HG02973 (cell line): Measurements from ENCODE around the gene GPR158.

Source experiments
- ATAC-seq: cut with Tn5 transposase; IDR thresholded peaks from one replicate; pipeline ENCODE4 v1.9.1; 2021; ENCODE audit warnings: moderate library complexity; ENCODE audit not compliant: unreplicated experiment

GPR158 gene

GRCh38 chr10:25564351-25564750, 389.6 kb downstream of the GPR158 start:
- no peak for ATAC-seq

GRCh38 chr10:25565570-25565969, 390.8 kb downstream of the GPR158 start:
- no peak for ATAC-seq

GRCh38 chr10:25573316-25573715, 398.5 kb downstream of the GPR158 start:
- ATAC-seq = no peak

GRCh38 chr10:25575343-25575742, 400.5 kb downstream of the GPR158 start:
- no peak for ATAC-seq

GRCh38 chr10:25578061-25578460, 403.3 kb downstream of the GPR158 start:
- no peak for ATAC-seq

GRCh38 chr10:25582961-25583360, 408.2 kb downstream of the GPR158 start:
- ATAC-seq = no peak

- ATAC-seq = no peak
These were observed 425.9 kb downstream of the GPR158 start for GRCh38 chr10:25600651-25601050.

GRCh38 chr10:25604591-25604990, 429.8 kb downstream of the GPR158 start:
- ATAC-seq = no peak

GRCh38 chr10:25614652-25615051, 439.9 kb downstream of the GPR158 start:
- no peak for ATAC-seq

GRCh38 chr10:25615926-25616325, 441.1 kb downstream of the GPR158 start:
- no peak for ATAC-seq

GRCh38 chr10:25616903-25617592, 442.2 kb downstream of the GPR158 start:
- no peak for ATAC-seq

GRCh38 chr10:25627606-25628005, 452.8 kb downstream of the GPR158 start:
- no peak for ATAC-seq

GRCh38 chr10:25629333-25629732, 454.5 kb downstream of the GPR158 start:
- no peak for ATAC-seq

GRCh38 chr10:25631471-25631870, 456.7 kb downstream of the GPR158 start:
- ATAC-seq = no peak

GRCh38 chr10:25632802-25633201, 458.0 kb downstream of the GPR158 start:
- no peak for ATAC-seq

- no peak for ATAC-seq
These were observed 458.7 kb downstream of the GPR158 start for GRCh38 chr10:25633542-25633941.

- no peak for ATAC-seq
These were observed 464.8 kb downstream of the GPR158 start for GRCh38 chr10:25639646-25640045.

GRCh38 chr10:25641595-25641994, 466.8 kb downstream of the GPR158 start:
- no peak for ATAC-seq

- no peak for ATAC-seq
These were observed 467.9 kb downstream of the GPR158 start for GRCh38 chr10:25642721-25643120.

- no peak for ATAC-seq
These were observed 471.6 kb downstream of the GPR158 start for GRCh38 chr10:25646371-25646770.

- no peak for ATAC-seq
These were observed 476.7 kb downstream of the GPR158 start for GRCh38 chr10:25651534-25651933.
